Measurements from ENCODE around the gene P2RY13. TPM values are rescaled to one million over a fixed set of nuclear protein-coding genes. Genes with fewer than 3 reads are reported as not detected.

P2RY13 gene
- total RNA-seq, result not detected
- not detected for polyA plus RNA-seq (2013, experiment 1 of 2)
- not detected for polyA plus RNA-seq (2013, experiment 2 of 2)
- long read RNA-seq, experiment 1, result 0 reads
- long read RNA-seq, experiment 2, result 0 reads
- long read RNA-seq, experiment 3, result 0 reads
- long read RNA-seq, experiment 4, result 0 reads

DNA sequence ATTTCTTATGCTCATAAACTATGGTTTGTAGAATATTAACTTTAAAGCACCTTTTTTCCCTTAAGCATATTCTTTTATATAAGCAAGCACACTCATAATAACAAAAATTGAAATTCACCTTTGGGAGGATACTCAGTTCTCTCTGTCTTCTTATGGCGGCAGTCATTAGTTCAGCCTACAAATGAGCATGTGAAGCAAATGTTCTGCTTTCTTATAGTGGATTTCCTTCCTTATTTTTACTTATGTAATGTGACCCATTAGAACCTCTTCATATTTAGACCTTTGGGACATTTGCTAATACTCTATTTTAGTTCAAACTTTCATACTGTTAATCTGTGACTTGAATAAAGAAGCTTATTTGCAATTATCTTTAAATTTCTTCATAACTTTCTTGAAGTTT, at the start of gene P2RY13:
Gene P2RY13, minus strand, starts transcription at position 187 of the 400 bp plus-strand sequence. Its CDS starts 21 bp downstream, at position 166.
- Histone ChIP-seq H3K36me3 (ENCODE audit: control insufficient read depth, insufficient read depth, low read length) (no peaks in the 10 kb centered on the region), H3K4me1 (ENCODE audit: control insufficient read depth, insufficient read depth, low read length) (no peaks in the 10 kb centered on the region), H3K27ac (ENCODE audit: low read depth, low read length) (no peak within 1 kb of the TSS), H3K9me3 (ENCODE audit: control insufficient read depth, low read length) (no peaks in the 10 kb centered on the region), H3K27me3 (ENCODE audit: control insufficient read depth, insufficient read depth, low read length, poor library complexity, severe bottlenecking) (no peaks in the 10 kb centered on the region), H3K9ac (ENCODE audit: extremely low read depth, low read length, poor library complexity, severe bottlenecking) (no peak within 1 kb of the TSS), H3K4me3 (ENCODE audit: low read length) (no peak within 1 kb of the TSS)
- no peak for DNase-seq
- Mint-ChIP-seq H3K9me3 (no peaks in the 10 kb centered on the region), H3K4me3 (no peak within 1 kb of the TSS), H3K4me1 (no peaks in the 10 kb centered on the region), H3K27ac (no peak within 1 kb of the TSS), H3K27me3 (ENCODE audit: insufficient read depth) (no peaks in the 10 kb centered on the region), H3K36me3 (ENCODE audit: low read depth) (no peaks in the 10 kb centered on the region)
- TF ChIP-seq, protein P1, sequence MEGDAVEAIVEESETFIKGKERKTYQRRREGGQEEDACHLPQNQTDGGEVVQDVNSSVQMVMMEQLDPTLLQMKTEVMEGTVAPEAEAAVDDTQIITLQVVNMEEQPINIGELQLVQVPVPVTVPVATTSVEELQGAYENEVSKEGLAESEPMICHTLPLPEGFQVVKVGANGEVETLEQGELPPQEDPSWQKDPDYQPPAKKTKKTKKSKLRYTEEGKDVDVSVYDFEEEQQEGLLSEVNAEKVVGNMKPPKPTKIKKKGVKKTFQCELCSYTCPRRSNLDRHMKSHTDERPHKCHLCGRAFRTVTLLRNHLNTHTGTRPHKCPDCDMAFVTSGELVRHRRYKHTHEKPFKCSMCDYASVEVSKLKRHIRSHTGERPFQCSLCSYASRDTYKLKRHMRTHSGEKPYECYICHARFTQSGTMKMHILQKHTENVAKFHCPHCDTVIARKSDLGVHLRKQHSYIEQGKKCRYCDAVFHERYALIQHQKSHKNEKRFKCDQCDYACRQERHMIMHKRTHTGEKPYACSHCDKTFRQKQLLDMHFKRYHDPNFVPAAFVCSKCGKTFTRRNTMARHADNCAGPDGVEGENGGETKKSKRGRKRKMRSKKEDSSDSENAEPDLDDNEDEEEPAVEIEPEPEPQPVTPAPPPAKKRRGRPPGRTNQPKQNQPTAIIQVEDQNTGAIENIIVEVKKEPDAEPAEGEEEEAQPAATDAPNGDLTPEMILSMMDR (conservative IDR thresholded peaks at IDR 0.05), result no peak
- 86% methylated on average over 1 of the region's 1 CpG; no CpG with 5 or more reads in 1 of the 2 experiments for WGBS, 2 experiments (ENCODE audit: insufficient coverage in 1 of 2, insufficient read length in 1 of 2)

DNA sequence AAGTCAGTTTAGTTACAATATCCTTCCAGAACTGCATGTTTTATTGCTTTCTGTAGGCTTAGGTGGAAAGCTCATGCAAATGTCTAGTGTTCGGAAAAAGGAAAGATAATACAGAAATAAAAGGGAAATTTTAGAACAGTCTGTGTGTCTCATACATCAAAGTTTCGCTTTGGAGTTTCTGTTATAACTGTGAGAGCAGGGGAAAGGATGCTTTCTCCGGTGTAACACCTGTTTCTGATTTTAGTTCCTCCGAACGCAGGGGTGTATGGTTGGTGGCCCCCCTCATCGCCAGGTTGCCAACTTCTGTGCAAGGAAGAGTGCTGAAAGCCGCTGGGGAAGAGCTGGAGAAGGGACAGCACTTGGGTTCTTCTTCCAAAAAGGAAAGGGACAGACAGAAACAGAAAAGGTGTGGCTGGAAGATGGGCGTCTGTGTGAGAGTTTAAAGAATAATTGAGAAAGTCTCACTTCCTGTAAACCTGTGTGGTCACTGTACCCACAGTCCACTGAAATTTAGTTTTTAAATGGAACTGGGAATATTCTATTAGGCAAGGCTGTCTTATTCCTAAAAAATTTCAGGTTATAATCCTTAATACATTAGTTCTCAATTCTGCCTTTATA, 48.5 kb upstream of the P2RY13 start:
- no peak for DNase-seq

DNA sequence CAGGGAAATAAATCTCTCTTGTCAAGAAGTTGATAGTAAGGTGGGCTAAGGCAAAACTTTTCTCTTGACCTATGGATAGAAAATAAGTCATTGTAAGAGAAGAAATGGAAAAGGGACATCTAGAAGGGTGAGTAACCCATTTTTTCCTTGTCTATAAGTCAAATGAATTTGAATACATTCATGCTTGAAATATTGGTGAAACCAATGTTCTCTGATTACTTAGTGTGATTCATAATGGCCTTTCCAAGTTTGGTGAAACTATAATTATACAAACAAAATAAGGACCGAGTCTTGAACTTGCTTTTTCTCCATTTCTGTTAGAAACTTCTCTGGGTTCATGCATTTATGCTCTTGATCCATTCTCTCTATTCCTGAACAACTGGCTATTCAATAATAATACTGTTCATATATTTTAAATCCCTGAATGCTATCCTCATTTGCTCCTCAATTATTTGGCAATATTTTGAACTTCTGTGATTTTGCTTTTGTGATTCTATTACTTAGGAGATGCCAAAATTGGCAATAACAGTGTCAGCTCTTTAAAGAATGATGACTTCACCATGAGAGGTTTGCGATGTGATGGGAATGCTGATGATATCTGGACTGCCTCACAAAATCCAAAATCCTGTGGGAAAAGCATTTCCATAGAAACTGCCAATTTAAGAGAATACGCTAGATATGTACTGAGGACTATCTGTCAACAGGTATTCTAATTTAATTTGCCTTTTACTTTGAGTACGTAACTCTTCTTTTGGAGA, 42.9 kb upstream of the P2RY13 start:
- no peak overlapping the region for H3K4me3 Mint-ChIP-seq
- no peak overlapping the region for H3K4me3 ChIP-seq (ENCODE audit: low read length)

More for the DNA sequence above, 48.5 kb upstream of the P2RY13 start:
- Mint-ChIP-seq H3K9me3 (no peaks in the 10 kb centered on the region), H3K4me1 (no peaks in the 10 kb centered on the region), H3K36me3 (ENCODE audit: low read depth) (peaks cover 2% of the 10 kb centered on the region), H3K4me3 (no peak overlapping the region), H3K27ac (no peak overlapping the region), H3K27me3 (ENCODE audit: insufficient read depth) (no peaks in the 10 kb centered on the region)
- no peak overlapping the region for H3K4me3 ChIP-seq (ENCODE audit: low read length)
- no peak overlapping the region for H3K9ac ChIP-seq (ENCODE audit: extremely low read depth, low read length, poor library complexity, severe bottlenecking)
- no peaks in the 10 kb centered on the region for H3K27me3 ChIP-seq (ENCODE audit: control insufficient read depth, insufficient read depth, low read length, poor library complexity, severe bottlenecking)
- no peaks in the 10 kb centered on the region for H3K9me3 ChIP-seq (ENCODE audit: control insufficient read depth, low read length)
- TF ChIP-seq, protein P1 (conservative IDR thresholded peaks at IDR 0.05), result no peak
- 89 to 100% methylated on average over 5 to 8 of the region's 8 CpGs for WGBS, 2 experiments (ENCODE audit: insufficient coverage in 1 of 2, insufficient read length in 1 of 2)
- no peak overlapping the region for H3K27ac ChIP-seq (ENCODE audit: low read depth, low read length)
- peaks cover 18% of the 10 kb centered on the region for H3K36me3 ChIP-seq (ENCODE audit: control insufficient read depth, insufficient read depth, low read length)
- H3K4me1 ChIP-seq (ENCODE audit: control insufficient read depth, insufficient read depth, low read length), result no peaks in the 10 kb centered on the region

More for the DNA sequence above, 42.9 kb upstream of the P2RY13 start:
- Histone ChIP-seq H3K4me1 (ENCODE audit: control insufficient read depth, insufficient read depth, low read length) (peaks cover 1% of the 10 kb centered on the region), H3K36me3 (ENCODE audit: control insufficient read depth, insufficient read depth, low read length) (peaks cover 20% of the 10 kb centered on the region), H3K9me3 (ENCODE audit: control insufficient read depth, low read length) (no peaks in the 10 kb centered on the region), H3K27me3 (ENCODE audit: control insufficient read depth, insufficient read depth, low read length, poor library complexity, severe bottlenecking) (no peaks in the 10 kb centered on the region), H3K27ac (ENCODE audit: low read depth, low read length) (no peak overlapping the region), H3K9ac (ENCODE audit: extremely low read depth, low read length, poor library complexity, severe bottlenecking) (no peak overlapping the region)
- no peak for DNase-seq
- peaks cover 7% of the 10 kb centered on the region for H3K36me3 Mint-ChIP-seq (ENCODE audit: low read depth)
- TF ChIP-seq, protein P1 (conservative IDR thresholded peaks at IDR 0.05), result no peak
- H3K9me3 Mint-ChIP-seq, result no peaks in the 10 kb centered on the region
- peaks cover 4% of the 10 kb centered on the region for H3K4me1 Mint-ChIP-seq
- WGBS, 2 experiments (ENCODE audit: insufficient coverage in 1 of 2, insufficient read length in 1 of 2), result 78 to 86% methylated on average over 4 of the region's 4 CpGs
- H3K27me3 Mint-ChIP-seq (ENCODE audit: insufficient read depth), result no peaks in the 10 kb centered on the region
- H3K27ac Mint-ChIP-seq, result no peak overlapping the region

Data from endodermal cell (in vitro differentiated cells).